HG02981 (cell line): Measurements from ENCODE around the gene ICAM3.
"Not testable (repeated sequence)": the region's sequence is repeated elsewhere in the genome, so short reads cannot be mapped to it uniquely, and the experiment has no call there.

Experiments
- ATAC-seq: cut with Tn5 transposase; IDR thresholded peaks from one replicate; pipeline ENCODE4 v1.9.1; 2021; ENCODE audit warnings: mild to moderate bottlenecking, moderate library complexity; ENCODE audit not compliant: unreplicated experiment

The ICAM3 gene, protein sequence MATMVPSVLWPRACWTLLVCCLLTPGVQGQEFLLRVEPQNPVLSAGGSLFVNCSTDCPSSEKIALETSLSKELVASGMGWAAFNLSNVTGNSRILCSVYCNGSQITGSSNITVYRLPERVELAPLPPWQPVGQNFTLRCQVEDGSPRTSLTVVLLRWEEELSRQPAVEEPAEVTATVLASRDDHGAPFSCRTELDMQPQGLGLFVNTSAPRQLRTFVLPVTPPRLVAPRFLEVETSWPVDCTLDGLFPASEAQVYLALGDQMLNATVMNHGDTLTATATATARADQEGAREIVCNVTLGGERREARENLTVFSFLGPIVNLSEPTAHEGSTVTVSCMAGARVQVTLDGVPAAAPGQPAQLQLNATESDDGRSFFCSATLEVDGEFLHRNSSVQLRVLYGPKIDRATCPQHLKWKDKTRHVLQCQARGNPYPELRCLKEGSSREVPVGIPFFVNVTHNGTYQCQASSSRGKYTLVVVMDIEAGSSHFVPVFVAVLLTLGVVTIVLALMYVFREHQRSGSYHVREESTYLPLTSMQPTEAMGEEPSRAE

DNA sequence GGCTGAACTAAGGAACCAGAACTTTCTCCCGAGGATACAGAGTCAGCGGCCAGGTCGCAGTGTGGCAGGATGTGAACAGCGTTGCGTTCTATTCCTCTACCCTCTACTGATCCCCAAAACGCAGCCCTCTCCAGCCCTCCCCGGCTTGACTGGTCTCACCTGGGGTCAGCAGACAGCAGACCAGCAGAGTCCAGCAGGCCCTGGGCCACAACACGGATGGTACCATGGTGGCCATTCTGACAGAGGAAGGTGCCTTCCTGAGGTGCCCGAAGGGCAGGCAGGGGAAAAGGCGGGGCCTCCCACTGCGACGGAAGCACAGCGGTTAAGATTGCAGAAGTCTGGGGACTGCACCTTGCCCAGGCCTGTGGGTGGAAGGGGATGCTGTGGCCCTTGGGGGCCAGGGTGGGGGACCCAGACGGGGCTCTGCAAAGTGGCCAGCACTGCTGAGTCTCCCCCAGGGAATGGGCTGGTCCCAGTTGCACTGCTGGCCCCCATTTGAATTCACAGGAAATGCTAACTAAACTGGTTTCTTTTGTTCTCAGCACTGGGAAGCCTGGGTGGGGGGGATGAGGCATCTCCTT is at the start of gene ICAM3:
TSS of gene ICAM3 (minus strand) at position 245 of the 581 bp plus-strand sequence. CDS start at position 235, 10 bp downstream.
- peak; percentile 63 for ATAC-seq

DNA sequence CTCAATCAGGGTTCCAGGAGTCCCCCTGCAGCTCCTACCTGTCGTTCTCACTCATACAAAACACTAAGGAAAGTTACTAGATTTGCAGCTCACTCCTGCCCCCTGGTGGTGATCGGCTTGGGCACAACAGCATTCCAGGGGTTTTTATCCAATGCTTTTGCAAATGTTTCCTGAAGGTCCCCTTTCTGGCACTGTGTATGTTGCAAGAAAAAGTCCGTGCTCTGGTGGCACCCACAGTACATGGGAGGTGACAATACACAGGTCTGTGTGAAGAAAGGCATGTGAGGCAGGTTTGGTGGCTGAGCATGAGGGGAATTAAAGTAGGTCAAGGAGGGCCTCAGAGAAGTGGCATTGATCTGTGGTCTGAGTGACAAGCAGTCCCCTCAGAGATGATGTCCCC is 49.5 kb upstream of the ICAM3 start:
- ATAC-seq = no peak

DNA sequence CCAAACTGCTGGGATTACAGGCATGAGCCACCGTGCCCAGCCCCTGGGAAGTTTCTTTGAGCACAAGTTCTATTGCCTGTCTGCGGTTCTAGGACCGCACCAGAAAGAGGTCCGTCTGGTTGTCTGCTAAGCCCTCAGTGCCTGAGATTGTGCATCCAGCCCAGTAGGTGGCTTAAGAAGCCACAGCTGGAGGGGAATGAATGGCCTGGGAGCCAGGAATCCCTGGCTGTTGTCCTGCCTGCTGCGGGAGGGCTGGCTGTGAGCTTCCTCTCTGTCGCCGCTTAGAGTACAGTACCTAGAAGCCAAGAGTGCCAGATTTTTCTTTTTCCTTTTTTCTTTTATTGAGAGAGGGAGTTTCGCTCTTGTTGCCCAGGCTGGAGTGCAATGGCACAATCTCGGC is 45.2 kb upstream of the ICAM3 start:
- ATAC-seq = no peak

DNA sequence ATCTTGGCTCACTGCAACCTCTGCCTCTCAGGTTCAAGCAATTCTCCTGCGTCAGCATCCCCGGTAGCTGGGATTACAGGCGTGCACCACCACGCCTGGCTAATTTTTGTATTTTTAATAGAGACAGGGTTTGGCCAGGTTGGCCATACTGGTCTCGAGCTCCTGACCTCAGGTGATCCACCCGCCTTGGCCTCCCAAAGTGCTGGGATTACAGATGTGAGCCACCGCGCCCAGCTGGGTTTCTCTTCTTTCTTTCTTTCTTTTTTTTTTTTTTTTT is 43.7 kb upstream of the ICAM3 start:
- ATAC-seq = not testable (repeated sequence)

DNA sequence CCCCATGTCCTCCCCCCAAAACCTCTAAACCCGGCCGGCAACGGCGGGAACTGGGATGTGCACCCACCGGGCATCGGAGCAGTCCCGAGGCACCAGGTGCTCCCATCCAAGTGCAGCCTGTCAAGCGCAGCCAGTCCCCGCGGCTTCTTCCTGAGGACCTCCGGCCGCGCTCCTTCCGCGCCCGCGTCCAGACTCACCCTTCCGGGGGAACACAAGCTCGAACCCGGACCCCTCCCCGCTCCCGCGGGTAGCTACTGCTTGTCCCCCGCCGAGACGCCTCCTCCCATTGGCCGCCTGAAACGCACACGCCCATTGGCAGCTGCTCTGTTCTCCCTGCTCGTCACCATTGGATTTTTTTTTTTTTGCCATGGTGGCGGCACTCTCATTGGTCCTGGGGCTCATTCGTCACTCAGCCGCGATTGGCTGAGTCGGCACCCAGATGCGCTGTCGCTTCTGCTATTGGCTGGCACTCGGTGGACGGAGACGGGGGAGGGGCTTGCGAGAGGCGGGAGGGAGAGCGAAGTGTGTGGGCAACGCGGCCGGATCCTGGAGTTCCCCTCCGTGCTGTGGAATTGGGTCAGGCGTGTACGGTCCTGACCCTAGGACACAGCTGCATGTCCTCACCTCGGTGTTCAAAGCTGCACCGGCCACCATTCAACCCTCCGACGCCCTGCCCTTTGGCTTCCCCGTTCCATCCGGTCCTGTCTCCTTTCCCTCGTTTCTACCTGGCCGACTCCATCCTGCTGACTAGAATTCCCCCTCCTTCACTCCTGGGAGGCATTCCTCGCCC is 41.1 kb upstream of the ICAM3 start, which contains the start of gene TYK2:
TSS of gene TYK2 (minus strand) at position 260 of the 790 bp plus-strand sequence. CDS start 2,166 bp downstream, outside the sequence.
- ATAC-seq = peak; percentile 90

DNA sequence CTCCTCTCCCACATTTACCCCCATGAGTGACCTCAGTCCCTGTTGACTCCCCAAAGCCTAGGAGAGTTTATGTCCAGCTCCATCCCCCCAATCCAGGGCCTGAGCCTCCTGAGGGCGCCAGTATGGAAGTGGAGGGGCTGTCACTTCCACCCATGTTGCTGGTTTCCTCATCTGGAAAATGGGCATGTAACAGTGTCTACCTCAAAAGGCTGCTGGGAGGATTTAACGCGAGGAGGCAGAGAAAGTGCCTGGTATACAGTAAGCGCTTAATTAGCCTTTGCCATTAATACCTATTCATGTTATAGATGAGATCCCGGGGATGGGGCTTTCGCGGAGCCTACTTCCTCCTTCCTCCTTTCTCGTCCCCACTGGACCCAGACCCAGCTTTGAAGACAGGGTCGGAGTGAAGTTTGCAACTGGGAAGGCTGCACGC is 40.5 kb upstream of the ICAM3 start:
- ATAC-seq = no peak

DNA sequence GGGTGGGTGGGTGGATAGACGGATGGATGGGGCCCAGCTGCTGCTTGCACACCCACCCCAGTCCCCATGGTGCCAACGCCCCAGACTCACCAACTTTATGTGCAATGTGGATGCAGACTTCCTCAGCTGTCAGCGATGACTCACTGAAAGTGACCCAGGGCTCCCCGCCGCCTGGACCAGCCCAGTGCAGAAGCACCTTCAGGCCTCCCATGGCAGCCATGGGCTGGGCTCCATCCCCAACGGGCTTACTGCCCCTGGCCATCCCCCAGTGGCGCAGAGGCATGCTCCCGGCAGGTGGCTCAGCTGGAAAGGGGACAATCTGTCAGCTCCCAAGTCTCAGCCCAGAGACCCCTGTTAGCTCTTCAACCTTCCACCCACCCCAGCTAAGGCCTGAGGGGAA is 38.7 kb upstream of the ICAM3 start:
- ATAC-seq = no peak

DNA sequence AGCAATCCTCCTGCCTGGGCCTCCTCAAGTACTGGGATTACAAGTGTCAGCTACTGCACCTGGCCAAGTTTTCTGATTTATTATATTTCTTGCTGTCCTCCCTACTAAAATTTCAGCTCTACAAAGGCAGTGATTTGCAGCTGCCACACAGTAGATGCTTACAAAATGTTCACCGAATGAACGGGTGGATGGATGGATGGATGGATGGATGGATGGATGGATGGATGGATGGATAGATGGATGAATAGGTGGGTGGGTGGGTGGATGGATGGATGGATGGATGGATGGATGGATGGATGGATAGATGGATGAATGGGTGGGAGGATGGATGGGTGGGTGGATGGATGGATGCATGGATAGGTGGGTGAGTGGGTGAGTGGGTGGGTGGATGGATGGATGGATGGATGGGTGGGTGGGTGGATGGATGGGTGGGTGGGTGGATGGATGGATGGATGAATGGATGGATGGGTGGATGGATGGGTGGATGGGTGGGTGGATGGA is 37.8 kb upstream of the ICAM3 start:
- not testable (repeated sequence) for ATAC-seq

DNA sequence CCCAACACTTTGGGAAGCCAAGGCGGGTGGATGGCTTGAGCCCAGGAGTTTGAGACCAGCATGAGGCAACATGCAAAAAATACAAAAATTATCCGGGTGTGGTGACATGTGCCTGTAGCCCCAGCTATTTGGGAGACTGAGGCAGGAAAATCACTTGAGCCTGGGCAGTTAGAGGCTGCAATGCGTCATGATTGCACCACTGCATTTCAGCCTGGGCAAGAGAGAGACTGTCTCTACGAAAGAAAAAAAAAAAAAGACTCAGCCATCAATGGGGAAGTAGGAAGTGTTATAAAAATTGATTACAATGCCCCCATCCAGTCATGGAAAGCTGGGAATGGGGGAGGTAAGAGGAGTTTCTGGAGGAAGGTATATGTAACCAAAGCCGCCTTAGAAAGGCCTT is 35.5 kb upstream of the ICAM3 start:
- no peak for ATAC-seq

DNA sequence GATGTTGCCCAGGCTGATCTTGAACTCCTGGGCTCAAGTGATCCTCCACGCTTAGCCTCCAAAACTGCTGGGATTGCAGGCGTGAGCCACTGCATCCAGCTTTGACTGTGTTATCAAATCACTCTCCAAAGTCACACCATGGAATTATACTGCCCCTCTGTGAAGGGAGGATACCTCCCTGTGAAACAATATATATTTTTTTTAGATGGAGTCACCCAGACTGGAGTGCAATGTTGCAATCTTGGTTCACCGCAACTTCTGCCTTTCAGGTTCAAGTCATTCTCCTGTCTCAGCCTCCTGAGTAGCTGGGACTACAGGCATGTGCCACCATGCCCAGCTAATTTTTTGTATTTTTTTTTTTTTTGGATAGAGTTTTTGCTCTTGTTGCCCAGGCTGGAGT is 33.3 kb upstream of the ICAM3 start:
- no peak for ATAC-seq

DNA sequence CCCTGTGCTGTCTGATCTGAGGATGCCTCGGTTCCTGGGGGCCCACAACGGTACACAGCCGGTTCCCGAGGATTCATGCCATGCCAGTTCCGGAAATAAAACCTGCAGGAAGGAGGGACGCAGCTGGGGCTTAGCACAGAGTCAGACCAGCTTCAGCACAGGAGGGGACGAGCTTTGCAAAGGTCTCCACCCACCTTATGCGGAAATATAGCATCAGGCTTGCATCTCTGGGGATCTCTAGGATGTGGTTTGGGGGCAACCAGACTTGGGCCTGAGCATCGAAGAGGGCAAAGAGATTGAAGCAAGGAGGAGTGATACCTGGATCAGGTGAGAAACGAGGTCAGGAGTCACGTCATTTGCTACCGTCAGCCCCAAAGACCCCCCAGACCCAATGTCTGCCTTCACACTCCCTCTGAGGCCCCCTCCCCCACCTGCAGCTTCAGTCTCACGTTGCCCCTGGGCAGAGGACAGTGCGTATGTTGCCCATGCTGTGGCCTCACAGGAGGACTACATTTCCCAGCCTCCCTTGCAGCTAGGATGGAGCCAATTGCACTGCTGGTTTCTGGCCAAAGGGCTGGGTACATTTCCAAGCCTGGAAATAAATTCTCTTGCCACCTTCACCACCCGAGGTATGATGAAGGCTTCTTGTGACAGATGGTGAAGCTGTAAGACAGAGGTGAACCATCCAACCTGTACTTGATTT is 28.8 kb upstream of the ICAM3 start:
- ATAC-seq = no peak

DNA sequence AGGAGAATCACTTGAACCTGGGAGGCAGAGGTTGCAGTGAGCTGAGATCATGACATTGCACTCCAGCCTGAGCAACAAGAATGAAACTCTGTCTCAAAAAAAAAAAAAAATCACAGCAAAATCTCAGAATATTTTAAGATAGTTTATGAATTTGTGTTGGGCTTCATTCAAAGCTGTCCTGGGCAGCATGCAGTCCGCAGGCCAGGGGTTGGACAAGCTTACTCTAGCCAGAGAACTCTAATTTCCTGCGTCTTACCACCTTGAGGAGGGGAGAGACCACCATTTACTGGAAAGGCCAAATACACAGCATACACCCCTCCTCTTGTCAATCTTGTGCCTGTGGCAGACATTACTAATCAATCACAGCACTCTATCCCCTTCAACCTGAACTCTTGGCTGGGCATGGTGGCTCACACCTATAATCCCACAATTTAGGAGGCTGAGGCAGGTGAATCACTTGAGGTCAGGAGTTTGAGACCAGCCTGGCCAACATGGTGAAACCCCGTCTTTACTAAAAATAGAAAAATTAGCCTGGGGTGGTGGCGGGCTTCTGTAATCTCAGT is 27.6 kb upstream of the ICAM3 start:
- ATAC-seq = not testable (repeated sequence)

DNA sequence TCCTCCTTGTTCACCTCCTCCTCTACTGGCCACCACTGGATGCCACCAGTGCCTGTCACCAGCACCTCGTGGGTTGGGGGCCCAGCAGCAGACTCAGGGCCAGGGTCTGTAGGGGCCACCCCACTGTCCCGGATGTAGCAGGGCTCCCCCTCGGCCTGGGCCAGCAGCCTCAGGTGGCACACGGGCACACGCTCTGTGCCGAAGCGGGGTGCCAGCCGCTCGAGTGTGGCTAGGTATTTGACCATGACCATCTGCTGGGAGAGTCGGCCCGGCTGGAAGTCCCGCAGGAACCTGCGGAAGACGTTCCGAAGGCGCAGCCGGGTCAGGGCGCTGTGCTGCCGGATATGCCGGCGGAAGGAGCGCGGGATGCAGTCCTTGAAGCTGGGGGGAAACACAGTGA is 26.1 kb upstream of the ICAM3 start:
- no peak for ATAC-seq

DNA sequence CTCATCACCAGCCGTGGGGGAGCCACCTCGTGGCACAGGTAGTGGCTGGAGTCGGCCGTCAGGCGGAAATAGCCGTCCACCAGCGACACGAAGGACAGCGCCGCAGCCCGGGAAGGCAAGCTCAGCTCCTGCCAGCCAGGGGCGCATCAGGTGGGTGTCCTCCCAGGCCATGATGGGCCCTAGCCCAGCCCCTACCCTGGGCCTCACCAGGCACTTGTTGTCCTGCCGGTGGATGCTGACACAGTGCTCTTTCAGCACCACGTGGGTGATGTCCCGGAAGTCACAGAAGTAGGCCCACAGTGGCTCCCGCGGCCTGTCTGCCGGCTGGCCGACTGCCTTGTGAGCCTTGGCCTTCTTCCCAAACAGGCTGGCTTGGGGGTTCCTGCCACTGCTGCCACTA is 25.2 kb upstream of the ICAM3 start:
- no peak for ATAC-seq

DNA sequence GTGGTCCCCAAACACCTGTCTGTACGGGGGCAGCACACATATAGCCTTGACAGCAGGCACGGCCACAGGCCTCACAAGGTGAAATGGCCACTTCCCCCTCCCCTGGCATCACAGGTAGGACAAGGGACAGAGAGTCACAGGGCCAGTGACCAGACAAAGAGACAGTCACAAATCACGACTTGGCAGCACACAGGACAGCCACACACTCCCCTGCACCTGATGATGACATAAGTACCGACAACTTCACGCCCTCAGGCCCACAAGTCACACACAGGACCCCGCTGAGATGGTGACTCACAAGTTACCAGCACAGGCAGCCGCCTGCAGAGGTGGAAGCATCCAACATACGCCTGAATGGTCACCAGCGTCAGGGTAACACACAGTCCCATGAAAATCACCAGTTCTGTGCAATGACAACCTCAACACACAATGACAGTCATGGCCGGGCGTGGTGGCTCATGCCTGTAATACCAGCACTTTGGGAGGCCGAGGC is 24.4 kb upstream of the ICAM3 start:
- no peak for ATAC-seq

DNA sequence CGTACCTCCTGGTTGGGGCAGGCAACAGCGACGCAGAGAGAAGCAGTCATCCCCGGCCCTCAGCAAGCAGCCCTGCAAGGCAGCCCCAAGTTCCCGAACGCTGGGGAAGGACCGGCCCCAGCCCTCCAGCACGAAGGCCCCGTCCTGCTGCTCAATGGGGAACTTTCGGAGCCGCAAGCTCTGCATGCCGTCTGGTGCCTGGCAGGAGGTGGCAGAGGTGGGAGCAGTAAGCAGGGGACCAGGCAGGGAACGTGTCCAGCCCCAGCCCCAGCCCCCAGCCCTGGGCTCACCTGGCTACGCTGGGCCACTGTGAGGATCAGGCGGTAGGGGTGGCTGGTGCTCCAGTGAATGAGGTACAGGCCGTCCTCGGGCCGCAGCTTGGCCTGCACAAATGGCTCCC is 22.8 kb upstream of the ICAM3 start:
- no peak for ATAC-seq

DNA sequence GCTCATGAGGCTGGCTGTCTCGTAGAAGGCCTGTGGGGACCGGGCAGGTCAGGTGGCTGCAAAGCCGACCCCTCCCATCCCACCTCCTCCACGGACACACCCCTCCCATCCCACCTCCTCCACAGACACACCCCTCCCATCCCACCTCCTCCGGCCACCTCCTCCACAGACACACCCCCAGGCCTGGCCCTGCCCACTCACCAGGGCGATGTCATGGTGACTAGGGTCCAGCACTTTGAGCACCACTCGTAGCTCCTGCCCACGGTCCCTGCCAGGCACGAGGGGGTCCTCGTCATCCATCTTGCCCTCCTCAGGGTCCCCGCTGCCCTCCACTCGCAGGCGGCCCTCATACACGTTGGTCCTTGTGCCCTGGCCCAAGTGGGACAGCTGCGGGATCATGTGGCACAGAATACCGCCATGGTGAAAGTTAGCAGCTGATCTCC is 22.2 kb upstream of the ICAM3 start:
- ATAC-seq = no peak

DNA sequence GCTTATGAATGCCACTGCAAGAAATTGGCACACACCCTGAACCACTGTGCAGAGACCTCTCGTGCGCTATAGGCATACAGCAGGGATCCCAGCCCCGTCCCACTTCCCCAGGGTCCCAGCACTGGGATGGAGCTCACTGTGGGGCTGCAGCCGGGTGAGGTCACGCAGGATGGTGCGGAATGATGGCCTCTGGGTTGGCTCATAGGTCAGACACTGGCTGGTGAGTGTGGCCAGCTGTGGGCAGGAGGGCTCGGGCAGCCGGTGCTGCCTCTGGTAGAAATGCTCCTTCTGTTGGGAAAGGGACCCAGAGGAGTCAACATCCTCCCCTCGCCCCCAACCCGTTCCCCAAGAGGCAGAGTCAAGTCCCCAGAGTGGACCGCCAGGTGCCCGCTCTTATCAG is 17.0 kb upstream of the ICAM3 start:
- no peak for ATAC-seq

DNA sequence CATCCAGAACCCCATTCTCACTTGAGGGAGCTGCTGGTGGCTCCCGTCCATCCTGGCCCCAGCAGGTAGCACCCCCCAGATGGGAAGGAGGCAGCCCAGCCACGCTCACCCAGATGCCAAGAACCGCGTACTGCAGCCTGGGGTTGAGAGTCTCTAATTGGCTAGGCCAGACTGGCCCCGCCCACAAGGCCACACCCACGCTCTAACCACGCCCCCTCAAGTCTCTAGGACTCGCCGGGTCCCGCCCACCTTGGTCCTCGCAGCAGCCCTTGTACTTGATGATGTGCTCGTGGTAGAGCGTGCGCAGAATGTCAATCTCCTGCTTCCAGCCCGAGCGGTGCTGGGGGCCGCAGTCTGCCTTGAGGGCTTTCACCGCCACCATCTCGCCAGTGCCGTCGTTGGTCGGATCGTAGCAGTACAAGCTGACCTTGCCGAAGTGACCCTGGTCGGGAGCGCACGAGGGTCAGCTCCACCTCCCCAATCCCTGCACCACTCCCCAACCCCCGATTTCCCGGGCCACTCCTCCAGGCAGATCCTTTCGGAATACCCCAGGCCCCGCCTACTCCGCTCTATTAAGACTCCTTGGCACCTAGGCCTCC is 14.5 kb upstream of the ICAM3 start:
- ATAC-seq = no peak
